IPS-18a (cell line): ENCODE measurements around the gene PNPLA1.

Experiments
- H3K27ac ChIP-seq: one replicate; pipeline ENCODE4 v1.5.1; 2013; ENCODE audit warnings: low read length
- H3K27me3 ChIP-seq: one replicate; pipeline ENCODE4 v1.6.1; 2013; ENCODE audit warnings: mild to moderate bottlenecking, low read length; ENCODE audit not compliant: control insufficient read depth, insufficient read depth
- H3K36me3 ChIP-seq: one replicate; pipeline ENCODE4 v1.6.1; 2013; ENCODE audit warnings: low read depth, low read length; ENCODE audit not compliant: control insufficient read depth
- H3K4me1 ChIP-seq: one replicate; pipeline ENCODE4 v1.6.1; 2013; ENCODE audit warnings: low read depth, low read length; ENCODE audit not compliant: control insufficient read depth
- H3K4me3 ChIP-seq: one replicate; pipeline ENCODE4 v1.5.1; 2013; ENCODE audit warnings: low read length
- H3K9ac ChIP-seq: one replicate; pipeline ENCODE4 v1.6.1; 2013; ENCODE audit warnings: mild to moderate bottlenecking, low read length, moderate library complexity
- H3K9me3 ChIP-seq: one replicate; pipeline ENCODE4 v1.6.1; 2013; ENCODE audit warnings: low read depth, low read length; ENCODE audit not compliant: control insufficient read depth

PNPLA1 gene

GRCh38 chr6:36276581-36277536 is 7.0 kb downstream of the PNPLA1 start:
- Histone ChIP-seq H3K9me3 (no peaks in the 10 kb centered on the region), H3K27ac (no peak overlapping the region), H3K9ac (no peak overlapping the region), H3K27me3 (no peaks in the 10 kb centered on the region), H3K4me1 (no peaks in the 10 kb centered on the region), H3K36me3 (no peaks in the 10 kb centered on the region), H3K4me3 (no peak overlapping the region)

GRCh38 chr6:36277946-36278470 is 8.1 kb downstream of the PNPLA1 start:
- H3K36me3 ChIP-seq = no peaks in the 10 kb centered on the region
- no peak overlapping the region for H3K27ac ChIP-seq
- H3K9ac ChIP-seq = no peak overlapping the region
- no peaks in the 10 kb centered on the region for H3K9me3 ChIP-seq
- H3K27me3 ChIP-seq = no peaks in the 10 kb centered on the region
- H3K4me1 ChIP-seq = no peaks in the 10 kb centered on the region
- no peak overlapping the region for H3K4me3 ChIP-seq

GRCh38 chr6:36280467-36280866 is 10.6 kb downstream of the PNPLA1 start:
- no peak overlapping the region for H3K27ac ChIP-seq

GRCh38 chr6:36280983-36281382 is 11.1 kb downstream of the PNPLA1 start:
- no peaks in the 10 kb centered on the region for H3K4me1 ChIP-seq
- H3K27ac ChIP-seq = no peak overlapping the region
- no peaks in the 10 kb centered on the region for H3K9me3 ChIP-seq
- H3K27me3 ChIP-seq = peaks cover 5% of the 10 kb centered on the region
- no peak overlapping the region for H3K9ac ChIP-seq
- H3K4me3 ChIP-seq = no peak overlapping the region
- H3K36me3 ChIP-seq = no peaks in the 10 kb centered on the region

More at GRCh38 chr6:36280467-36280866, 10.6 kb downstream of the PNPLA1 start:
- no peaks in the 10 kb centered on the region for H3K36me3 ChIP-seq
- H3K9me3 ChIP-seq = no peaks in the 10 kb centered on the region
- no peak overlapping the region for H3K4me3 ChIP-seq
- peaks cover 5% of the 10 kb centered on the region for H3K27me3 ChIP-seq
- no peak overlapping the region for H3K9ac ChIP-seq
- H3K4me1 ChIP-seq = no peaks in the 10 kb centered on the region

GRCh38 chr6:36283608-36284007 is 13.7 kb downstream of the PNPLA1 start:
- no peaks in the 10 kb centered on the region for H3K9me3 ChIP-seq
- H3K27me3 ChIP-seq = peaks cover 5% of the 10 kb centered on the region
- H3K4me3 ChIP-seq = no peak overlapping the region
- no peak overlapping the region for H3K27ac ChIP-seq
- H3K36me3 ChIP-seq = no peaks in the 10 kb centered on the region
- no peak overlapping the region for H3K9ac ChIP-seq
- H3K4me1 ChIP-seq = no peaks in the 10 kb centered on the region

- no peak overlapping the region for H3K4me3 ChIP-seq
- H3K36me3 ChIP-seq = no peaks in the 10 kb centered on the region
- no peak overlapping the region for H3K9ac ChIP-seq
- H3K4me1 ChIP-seq = no peaks in the 10 kb centered on the region
- H3K27ac ChIP-seq = no peak overlapping the region
- H3K27me3 ChIP-seq = peaks cover 5% of the 10 kb centered on the region
- no peaks in the 10 kb centered on the region for H3K9me3 ChIP-seq
Observed at GRCh38 chr6:36284359-36284758, 14.5 kb downstream of the PNPLA1 start.

- no peaks in the 10 kb centered on the region for H3K9me3 ChIP-seq
- no peak overlapping the region for H3K9ac ChIP-seq
- no peak overlapping the region for H3K4me3 ChIP-seq
- no peaks in the 10 kb centered on the region for H3K36me3 ChIP-seq
- no peaks in the 10 kb centered on the region for H3K4me1 ChIP-seq
- H3K27ac ChIP-seq = no peak overlapping the region
- H3K27me3 ChIP-seq = peaks cover 5% of the 10 kb centered on the region
Observed at GRCh38 chr6:36285187-36285671, 15.4 kb downstream of the PNPLA1 start.

- H3K4me3 ChIP-seq = no peak overlapping the region
- no peaks in the 10 kb centered on the region for H3K9me3 ChIP-seq
- no peak overlapping the region for H3K9ac ChIP-seq
- H3K27ac ChIP-seq = no peak overlapping the region
- no peaks in the 10 kb centered on the region for H3K4me1 ChIP-seq
- no peaks in the 10 kb centered on the region for H3K36me3 ChIP-seq
- peaks cover 5% of the 10 kb centered on the region for H3K27me3 ChIP-seq
Observed at GRCh38 chr6:36285797-36286196, 15.9 kb downstream of the PNPLA1 start.

GRCh38 chr6:36286858-36287257 is 17.0 kb downstream of the PNPLA1 start:
- Histone ChIP-seq H3K27me3 (peaks cover 5% of the 10 kb centered on the region), H3K9me3 (no peaks in the 10 kb centered on the region), H3K36me3 (no peaks in the 10 kb centered on the region), H3K4me1 (no peaks in the 10 kb centered on the region), H3K4me3 (no peak overlapping the region), H3K9ac (no peak overlapping the region), H3K27ac (no peak overlapping the region)

- Histone ChIP-seq H3K9me3 (no peaks in the 10 kb centered on the region), H3K9ac (no peak overlapping the region), H3K4me1 (no peaks in the 10 kb centered on the region), H3K27ac (no peak overlapping the region), H3K27me3 (peaks cover 5% of the 10 kb centered on the region), H3K36me3 (no peaks in the 10 kb centered on the region), H3K4me3 (no peak overlapping the region)
Observed at GRCh38 chr6:36289281-36289878, 19.5 kb downstream of the PNPLA1 start.

GRCh38 chr6:36290668-36291620 is 21.1 kb downstream of the PNPLA1 start:
- no peaks in the 10 kb centered on the region for H3K27me3 ChIP-seq
- H3K9me3 ChIP-seq = no peaks in the 10 kb centered on the region
- H3K4me1 ChIP-seq = no peaks in the 10 kb centered on the region
- no peak overlapping the region for H3K9ac ChIP-seq
- H3K27ac ChIP-seq = no peak overlapping the region
- H3K36me3 ChIP-seq = no peaks in the 10 kb centered on the region
- no peak overlapping the region for H3K4me3 ChIP-seq
